Endothelial cell of umbilical vein (primary cell): ENCODE results near the gene LHPP. TPM values are rescaled to one million over a fixed set of nuclear protein-coding genes. Genes with fewer than 3 reads are reported as not detected.

Experiments
- BruUV-seq: library from RNA; stranded (reverse); fragments of 400-500 nt; replicated peaks from 2 replicates; lab custom pipeline; 2021; lab: Mats Ljungman, UMichigan
- CTCF ChIA-PET: fragments of 300-600, 350-600 bp; sonication (Branson Sonifier 250); formaldehyde crosslinking; loops from one replicate; lab custom pipeline; 2021; ENCODE audit warnings: antibody characterized with exemption, inconsistent platforms; lab: Charles Lee
- POLR2A ChIA-PET: fragments of 300-600, 350-600 bp; sonication (Branson Sonifier 250); formaldehyde crosslinking; loops from one replicate; lab custom pipeline; 2021; ENCODE audit warnings: antibody characterized with exemption, inconsistent platforms; lab: Charles Lee
- DNase-seq: peaks from one replicate; pipeline ENCODE4 v3.0.0-alpha.2; 2011; ENCODE audit warnings: low read depth, low spot score
- FAIRE-seq: peaks from 2 replicates; lab custom pipeline; 2011; peaks lifted over from hg19 to GRCh38; lab: Jason Lieb, UNC
- H2AFZ ChIP-seq: 2 replicates; pipeline ENCODE4 v1.6.0; 2012; ENCODE audit warnings: low read depth, low read length, control low read depth, inconsistent platforms
- H3K27ac ChIP-seq: 2 replicates; pipeline ENCODE4 v1.5.1; 2011; ENCODE audit warnings: low read depth, mild to moderate bottlenecking, control low read depth, low read length, moderate library complexity; ENCODE audit not compliant: insufficient read depth
- H3K27me3 ChIP-seq, 2 experiments: 2 replicates each; pipeline versions ENCODE4 v1.6.0 to v1.6.1; 2011; ENCODE audit warnings: low read length in 2 of 2, mixed read lengths in 1 of 2; ENCODE audit not compliant: control insufficient read depth in 2 of 2, insufficient read depth in 2 of 2
- H3K36me3 ChIP-seq, 2 experiments: 2 replicates in 1 of 2; 3 replicates in 1 of 2; pipeline ENCODE4 v1.5.1; 2011; ENCODE audit warnings: low read length in 2 of 2, mild to moderate bottlenecking in 1 of 2, moderate library complexity in 1 of 2; ENCODE audit not compliant: control insufficient read depth in 2 of 2, insufficient read depth in 2 of 2; ENCODE audit errors: extremely low read depth in 1 of 2
- H3K4me1 ChIP-seq: 3 replicates; pipeline ENCODE4 v1.5.1; 2011; ENCODE audit warnings: mild to moderate bottlenecking, low read length; ENCODE audit not compliant: control insufficient read depth, insufficient read depth; ENCODE audit errors: extremely low read depth
- H3K4me2 ChIP-seq: 2 replicates; pipeline ENCODE4 v1.6.1; 2011; ENCODE audit warnings: low read length, control low read depth, mixed read lengths; ENCODE audit not compliant: insufficient read depth
- H3K4me3 ChIP-seq, 3 experiments: fragments of 200-600 bp in 1 of 3; sonication (generic), shearing (Covaris generic) in 1 of 3; replicated peaks in 1 of 3; 2 replicates each; pipeline ENCODE4 v1.5.1; 2011 to 2016; ENCODE audit warnings: control low read depth in 3 of 3, low read length in 3 of 3, mild to moderate bottlenecking in 2 of 3, inconsistent platforms in 1 of 3, low read depth in 1 of 3, moderate library complexity in 1 of 3; ENCODE audit not compliant: insufficient read depth in 1 of 3
- H3K79me2 ChIP-seq: 2 replicates; pipeline ENCODE4 v1.6.0; 2012; ENCODE audit warnings: low read length, inconsistent platforms; ENCODE audit not compliant: control insufficient read depth, insufficient read depth
- H3K9ac ChIP-seq: replicated peaks from 2 replicates; pipeline ENCODE3; 2011; ENCODE audit warnings: low read length, control low read depth; ENCODE audit not compliant: insufficient read depth; ENCODE audit errors: extremely low read depth
- H3K9me1 ChIP-seq: replicated peaks from 3 replicates; pipeline ENCODE4 v1.6.0; 2011; ENCODE audit warnings: mild to moderate bottlenecking, low read length; ENCODE audit not compliant: control insufficient read depth, insufficient read depth; ENCODE audit errors: extremely low read depth
- H3K9me3 ChIP-seq: replicated peaks from 2 replicates; pipeline ENCODE4 v1.5.1; 2012; ENCODE audit warnings: low read length, inconsistent platforms; ENCODE audit not compliant: control insufficient read depth, insufficient read depth
- H4K20me1 ChIP-seq: replicated peaks from 2 replicates; pipeline ENCODE3; 2011; ENCODE audit warnings: mild to moderate bottlenecking, low read length; ENCODE audit not compliant: control insufficient read depth, insufficient read depth; ENCODE audit errors: extremely low read depth
- EZH2 ChIP-seq: IDR thresholded peaks from 2 replicates; pipeline ENCODE4 v1.6.1; 2012; ENCODE audit warnings: borderline replicate concordance, low read depth, mild to moderate bottlenecking, moderate library complexity, low read length, inconsistent platforms; ENCODE audit not compliant: severe bottlenecking
- FOS ChIP-seq: IDR thresholded peaks from 2 replicates; pipeline ENCODE4 v1.6.1; 2011; ENCODE audit warnings: mild to moderate bottlenecking, low read length, moderate library complexity, borderline replicate concordance; ENCODE audit not compliant: insufficient read depth
- GATA2 ChIP-seq: IDR thresholded peaks from 2 replicates; pipeline ENCODE4 v1.7.0; 2011; ENCODE audit warnings: low read depth, mild to moderate bottlenecking, moderate library complexity, mixed read lengths, low read length; ENCODE audit not compliant: insufficient read length, insufficient read depth
- JUN ChIP-seq: IDR thresholded peaks from 2 replicates; pipeline ENCODE4 v1.6.1; 2011; ENCODE audit warnings: borderline replicate concordance, low read depth; ENCODE audit not compliant: insufficient read length, insufficient read depth
- MYC ChIP-seq: IDR thresholded peaks from one replicate; pipeline ENCODE4 v1.6.1; 2011; ENCODE audit warnings: mild to moderate bottlenecking, low read depth, low read length
- POLR2A ChIP-seq: IDR thresholded peaks from 2 replicates; pipeline ENCODE4 v1.6.1; 2012; ENCODE audit warnings: low read depth, mild to moderate bottlenecking, control low read depth, low read length
- POLR2AphosphoS5 ChIP-seq: IDR thresholded peaks from 2 replicates; pipeline ENCODE4 v1.6.1; 2012; ENCODE audit warnings: low read depth, mild to moderate bottlenecking, control low read depth, low read length, moderate library complexity; ENCODE audit not compliant: insufficient read depth
- dilution Hi-C: fragments of 300-500 bp; cut with MboI; formaldehyde crosslinking; loops from one replicate; pipeline ENCODE4 v1.15.0; 2019; ENCODE audit warnings: low sequenced_read_pairs; ENCODE audit not compliant: extremely low pct_ligation_motif_present
- intact Hi-C: fragments of 100-400 bp; cut with micrococcal nuclease; formaldehyde crosslinking; loops from one replicate; pipeline ENCODE4 v1.10.0; 2022
- polyA plus RNA-seq, 4 experiments: library from polyadenylated mRNA; depleted of rRNA in 3 of 4; stranded (reverse) in 3 of 4; unstranded in 1 of 4; fragments of >200 nt; gene quantifications; 2 replicates each; pipeline versions ENCODE4 v1.2.1 to v1.2.3, GENCODE V29; 2011 to 2012; ENCODE audit warnings: missing spikeins in 1 of 4
- total RNA-seq: library from RNA; stranded (reverse); gene quantifications from 2 replicates; pipeline ENCODE4 v1.2.3, GENCODE V29; 2021
- TF ChIP-seq, protein P1 (sequence below): IDR thresholded peaks from 2 replicates; pipeline ENCODE4 v1.6.1; 2011; ENCODE audit not compliant: insufficient read depth, insufficient read length
- TF ChIP-seq, protein P2 (sequence below), 2 donors: IDR thresholded peaks; 1 replicate in 1 of 2; 2 replicates in 1 of 2; pipeline ENCODE4 v1.5.1; 2011; ENCODE audit warnings: low read length in 2 of 2, mild to moderate bottlenecking in 2 of 2, moderate library complexity in 2 of 2, control low read depth in 1 of 2, inconsistent platforms in 1 of 2, low read depth in 1 of 2; ENCODE audit not compliant: insufficient read depth in 1 of 2; ENCODE audit errors: extremely low read depth in 1 of 2

LHPP gene
- total and polyA plus RNA-seq, 2 donors (not counting 3 experiments of a cell fraction or from before 2014, with no cell fraction given) = 5.8 to 11.2 TPM

DNA sequence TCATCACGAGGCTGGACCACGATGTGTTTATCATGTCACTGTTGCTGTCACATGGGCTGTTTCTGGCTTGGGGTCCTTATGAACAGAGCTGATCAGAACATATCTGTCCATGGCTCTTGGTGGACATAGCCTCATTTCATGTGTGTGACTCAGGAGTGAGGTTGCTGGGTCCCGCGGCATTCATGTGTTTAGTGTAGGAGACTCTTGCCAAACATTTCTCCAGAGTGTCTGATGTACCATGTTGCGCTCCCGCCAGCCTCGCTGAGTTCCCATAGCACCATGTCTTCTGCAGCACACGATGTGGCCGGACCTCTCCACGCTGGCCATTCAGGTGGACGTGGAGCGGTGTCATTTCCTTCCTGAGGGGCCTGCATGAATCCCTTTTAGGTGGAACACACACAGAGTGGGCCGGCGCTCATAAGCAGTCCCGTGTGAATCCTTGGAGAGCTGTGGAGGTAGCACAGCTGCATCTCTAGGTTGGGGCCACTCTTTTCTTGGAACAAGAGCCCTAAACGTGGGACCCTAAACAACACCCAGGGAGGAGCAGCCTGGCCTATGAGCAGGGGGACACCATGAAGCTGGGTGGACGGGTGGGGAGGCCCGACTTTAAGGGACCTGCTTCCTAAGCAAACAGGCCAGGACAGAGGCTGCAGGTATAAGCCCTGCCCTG is 134.6 kb downstream of the LHPP start:
- POLR2A ChIA-PET = no interaction called here
- no peak overlapping the region for H3K4me2 ChIP-seq
- H3K4me3 ChIP-seq = no peak overlapping the region
- no TSS peak for BruUV-seq
- no peak overlapping the region for H3K27ac ChIP-seq
- H3K27me3 ChIP-seq = no peaks in the 10 kb centered on the region
- no peaks in the 10 kb centered on the region for H3K4me1 ChIP-seq
- H3K9me1 ChIP-seq = no peaks in the 10 kb centered on the region
- dilution Hi-C loops = no loop called here
- H3K9ac ChIP-seq = no peak overlapping the region
- no peak overlapping the region for H2AFZ ChIP-seq
- TF ChIP-seq POLR2AphosphoS5 (no peak), GATA2 (no peak), POLR2A (no peak), MYC (no peak), EZH2 (no peak), JUN (no peak), FOS (no peak)
- TF ChIP-seq, protein P1, sequence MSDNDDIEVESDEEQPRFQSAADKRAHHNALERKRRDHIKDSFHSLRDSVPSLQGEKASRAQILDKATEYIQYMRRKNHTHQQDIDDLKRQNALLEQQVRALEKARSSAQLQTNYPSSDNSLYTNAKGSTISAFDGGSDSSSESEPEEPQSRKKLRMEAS = no peak
- TF ChIP-seq, protein P2, sequence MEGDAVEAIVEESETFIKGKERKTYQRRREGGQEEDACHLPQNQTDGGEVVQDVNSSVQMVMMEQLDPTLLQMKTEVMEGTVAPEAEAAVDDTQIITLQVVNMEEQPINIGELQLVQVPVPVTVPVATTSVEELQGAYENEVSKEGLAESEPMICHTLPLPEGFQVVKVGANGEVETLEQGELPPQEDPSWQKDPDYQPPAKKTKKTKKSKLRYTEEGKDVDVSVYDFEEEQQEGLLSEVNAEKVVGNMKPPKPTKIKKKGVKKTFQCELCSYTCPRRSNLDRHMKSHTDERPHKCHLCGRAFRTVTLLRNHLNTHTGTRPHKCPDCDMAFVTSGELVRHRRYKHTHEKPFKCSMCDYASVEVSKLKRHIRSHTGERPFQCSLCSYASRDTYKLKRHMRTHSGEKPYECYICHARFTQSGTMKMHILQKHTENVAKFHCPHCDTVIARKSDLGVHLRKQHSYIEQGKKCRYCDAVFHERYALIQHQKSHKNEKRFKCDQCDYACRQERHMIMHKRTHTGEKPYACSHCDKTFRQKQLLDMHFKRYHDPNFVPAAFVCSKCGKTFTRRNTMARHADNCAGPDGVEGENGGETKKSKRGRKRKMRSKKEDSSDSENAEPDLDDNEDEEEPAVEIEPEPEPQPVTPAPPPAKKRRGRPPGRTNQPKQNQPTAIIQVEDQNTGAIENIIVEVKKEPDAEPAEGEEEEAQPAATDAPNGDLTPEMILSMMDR (IDR thresholded peaks at IDR 0.05; ENCODE audit: extremely low read depth in 1 of 2, insufficient read depth in 1 of 2, low read depth in 1 of 2, low read length in 2 of 2) = no peak
- CTCF ChIA-PET = interaction anchor here (0.6 kb wide), 1 partner anchor 97 kb away, joined by 3 read pairs; no protein-coding TSS in a partner anchor
- FAIRE-seq (no peak), DNase-seq (no peak)
- no peaks in the 10 kb centered on the region for H3K36me3 ChIP-seq
- no peaks in the 10 kb centered on the region for H3K9me3 ChIP-seq
- H4K20me1 ChIP-seq = no peaks in the 10 kb centered on the region
- intact Hi-C loops = no loop called here
- H3K79me2 ChIP-seq = no peaks in the 10 kb centered on the region
